K562 (cell line): Measurements from ENCODE around the gene ZNF692. TPM values are rescaled to one million over a fixed set of nuclear protein-coding genes. Genes with fewer than 3 reads are reported as not detected.

Source experiments
- BCLAF1 ChIP-seq, 2 experiments: fragments of 450-650 bp in 1 of 2; IDR thresholded peaks; 2 replicates each; pipeline ENCODE4 v1.6.1; 2011 to 2017; ENCODE audit warnings: low read depth in 2 of 2, antibody characterized with exemption in 1 of 2, borderline replicate concordance in 1 of 2, low read length in 1 of 2, mild to moderate bottlenecking in 1 of 2, mixed read lengths in 1 of 2; ENCODE audit not compliant: control insufficient read depth in 1 of 2
- FIP1L1 ChIP-seq: fragments of 200-400 bp; formaldehyde crosslinking; IDR thresholded peaks from 2 replicates; pipeline ENCODE4 v1.6.1; 2018; ENCODE audit warnings: mild to moderate bottlenecking, low read depth, low read length; ENCODE audit not compliant: poor library complexity, severe bottlenecking
- PREB ChIP-seq: sonication (generic); formaldehyde crosslinking; IDR thresholded peaks from 2 replicates; pipeline ENCODE4 v1.8.1; 2023; ENCODE audit warnings: mild to moderate bottlenecking, missing genetic modification reagents
- UBTF ChIP-seq, 2 experiments: IDR thresholded peaks; 2 replicates each; pipeline ENCODE4 v1.6.1; 2012; ENCODE audit warnings: improper control_type of control experiment in 2 of 2, low read depth in 2 of 2, low read length in 2 of 2, borderline replicate concordance in 1 of 2
- VEZF1 ChIP-seq: fragments of 200-800 bp; sonication (Bioruptor generic); IDR thresholded peaks from 2 replicates; pipeline ENCODE4 v1.6.1; 2017; ENCODE audit warnings: missing genetic modification characterization, missing compliant biosample characterization
- ZBTB40 ChIP-seq, 2 experiments: fragments of 450-650 bp in 1 of 2; sonication (generic) in 1 of 2; formaldehyde crosslinking in 1 of 2; IDR thresholded peaks; 2 replicates each; pipeline versions ENCODE4 v1.7.1 to v1.9.0; 2016 to 2022; ENCODE audit warnings: inconsistent platforms in 1 of 2, mild to moderate bottlenecking in 1 of 2, missing genetic modification reagents in 1 of 2
- polyA plus RNA-seq, 8 experiments: library from polyadenylated mRNA; depleted of rRNA in 4 of 8; stranded (reverse) in 5 of 8; unstranded in 3 of 8; fragments of >200 nt; fragmentation: Nextera tagmentation in 2 of 8; fragmentation: Illumina TruSeq in 1 of 8; extraction: Ambion mirVana in 2 of 8; extraction: Trizol in 1 of 8; gene quantifications; 2 replicates each; pipeline versions ENCODE4 v1.2.1 to v1.2.3, GENCODE V29; 2011 to 2014; ENCODE audit warnings: inconsistent platforms in 1 of 8, missing spikeins in 1 of 8
- total RNA-seq, 7 experiments: library from RNA; depleted of rRNA in 6 of 7; stranded (reverse); fragments of >200 nt in 6 of 7; fragmentation: Illumina TruSeq in 2 of 7; extraction: Trizol in 2 of 7; gene quantifications; 2 replicates each; pipeline versions ENCODE4 v1.2.1 to v1.2.3, GENCODE V29; 2011 to 2021; ENCODE audit warnings: low replicate concordance in 1 of 7

ZNF692 gene
- total and polyA plus RNA-seq, 9 of the 15 experiments (the other 6 are each of a cell fraction or from before 2014, with no cell fraction given), result 8.4 to 143 (median 55.9) TPM

GRCh38 chr1:248837781-248838356 is 21.0 kb downstream of the ZNF692 start, which contains the start of gene ZNF672 (continued):
- 0 out of 4 replicates have a peak, but pooled peaks of 1 of the 2 experiments have one; percentile 33 for TF ChIP-seq BCLAF1 (IDR thresholded peaks at IDR 0.05; ENCODE audit: borderline replicate concordance in 1 of 2, control insufficient read depth in 1 of 2, low read depth in 2 of 2, low read length in 1 of 2)
- 0 out of 2 replicates have a peak, but pooled peaks have one; percentile 76 for TF ChIP-seq PREB
- peak; percentile 50 for TF ChIP-seq ZBTB40 (IDR thresholded peaks at IDR 0.05)
- no peak for TF ChIP-seq ZBTB40 (CRISPR knock-in tag; IDR thresholded peaks at IDR 0.05)
- TF ChIP-seq VEZF1, result peak; percentile 99
- TF ChIP-seq FIP1L1, result peak; percentile 71
- TF ChIP-seq UBTF (IDR thresholded peaks at IDR 0.05; ENCODE audit: borderline replicate concordance in 1 of 2, low read depth in 2 of 2, low read length in 2 of 2), result peak; percentile 18 to 72; a peak in 1 of 4 replicates
